Keratinocyte (primary cell): Measurements from ENCODE around the gene BLNK. TPM values are rescaled to one million over a fixed set of nuclear protein-coding genes. Genes with fewer than 3 reads are reported as not detected.

ENCODE experiments used
- DNase-seq: peaks from one replicate; pipeline ENCODE4 v3.0.0-alpha.2; 2011; ENCODE audit warnings: low read depth, missing footprints, low spot score
- FAIRE-seq: peaks from 2 replicates; lab custom pipeline; 2011; peaks lifted over from hg19 to GRCh38; lab: Jason Lieb, UNC
- H2AFZ ChIP-seq: 2 replicates; pipeline ENCODE4 v1.6.0; 2012; ENCODE audit warnings: low read length, control low read depth, inconsistent platforms; ENCODE audit not compliant: control insufficient read depth
- H3K27ac ChIP-seq: 2 replicates; pipeline ENCODE4 v1.5.1; 2011; ENCODE audit warnings: low read length; ENCODE audit not compliant: control insufficient read depth, insufficient read depth
- H3K27me3 ChIP-seq: 3 replicates; pipeline ENCODE4 v1.6.0; 2011; ENCODE audit warnings: low read length; ENCODE audit not compliant: control insufficient read depth, insufficient read depth; ENCODE audit errors: extremely low read depth
- H3K36me3 ChIP-seq, 2 experiments: 2 replicates in 1 of 2; 3 replicates in 1 of 2; pipeline ENCODE4 v1.5.1; 2011; ENCODE audit warnings: low read length in 2 of 2, mild to moderate bottlenecking in 1 of 2; ENCODE audit not compliant: control insufficient read depth in 2 of 2, insufficient read depth in 2 of 2; ENCODE audit errors: extremely low read depth in 1 of 2
- H3K4me1 ChIP-seq: 3 replicates; pipeline ENCODE4 v1.5.1; 2011; ENCODE audit warnings: low read length; ENCODE audit not compliant: control insufficient read depth, insufficient read depth; ENCODE audit errors: extremely low read depth
- H3K4me2 ChIP-seq: 3 replicates; pipeline ENCODE4 v1.6.0; 2011; ENCODE audit warnings: low read depth, low read length; ENCODE audit not compliant: control insufficient read depth, insufficient read depth; ENCODE audit errors: extremely low read depth
- H3K4me3 ChIP-seq, 3 experiments: fragments of 200-600 bp in 1 of 3; sonication (generic) in 1 of 3; 2 replicates in 2 of 3; 3 replicates in 1 of 3; pipeline ENCODE4 v1.5.1; 2011 to 2016; ENCODE audit warnings: low read length in 3 of 3, mild to moderate bottlenecking in 3 of 3, control low read depth in 2 of 3, inconsistent platforms in 1 of 3, low read depth in 1 of 3, mixed read lengths in 1 of 3, mixed run types in 1 of 3, moderate library complexity in 1 of 3; ENCODE audit not compliant: control insufficient read depth in 2 of 3, insufficient read depth in 2 of 3; ENCODE audit errors: extremely low read depth in 1 of 3
- H3K79me2 ChIP-seq: 2 replicates; pipeline ENCODE4 v1.6.0; 2012; ENCODE audit warnings: low read length; ENCODE audit not compliant: control insufficient read depth, insufficient read depth
- H3K9ac ChIP-seq: 3 replicates; pipeline ENCODE4 v1.6.0; 2011; ENCODE audit warnings: low read length; ENCODE audit not compliant: control insufficient read depth, insufficient read depth; ENCODE audit errors: extremely low read depth
- H3K9me1 ChIP-seq: 3 replicates; pipeline ENCODE4 v1.6.0; 2011; ENCODE audit warnings: low read length; ENCODE audit not compliant: control insufficient read depth, insufficient read depth; ENCODE audit errors: extremely low read depth
- H3K9me3 ChIP-seq: 2 replicates; pipeline ENCODE4 v1.5.1; 2012; ENCODE audit warnings: low read depth, low read length; ENCODE audit not compliant: control insufficient read depth
- H4K20me1 ChIP-seq: 3 replicates; pipeline ENCODE4 v1.6.0; 2011; ENCODE audit warnings: low read length; ENCODE audit not compliant: control insufficient read depth, insufficient read depth; ENCODE audit errors: extremely low read depth
- EZH2 ChIP-seq: IDR thresholded peaks from one replicate; pipeline ENCODE4 v1.6.1; 2012; ENCODE audit warnings: inconsistent platforms, mild to moderate bottlenecking, low read length, moderate library complexity
- dilution Hi-C: fragments of 300-500 bp; cut with MboI; formaldehyde crosslinking; loops from one replicate; pipeline ENCODE4 v1.7.0; 2020; ENCODE audit warnings: low sequenced_read_pairs; ENCODE audit not compliant: extremely low pct_ligation_motif_present
- polyA plus RNA-seq, 5 experiments: library from polyadenylated mRNA; depleted of rRNA in 3 of 5; stranded (reverse) in 3 of 5; stranded (forward) in 1 of 5; unstranded in 1 of 5; fragments of >200 nt; gene quantifications; 1 replicate in 1 of 5; 2 replicates in 3 of 5; 3 replicates in 1 of 5; pipeline versions ENCODE4 v1.2.1 to v1.2.3, GENCODE V29; 2011 to 2012; ENCODE audit warnings: missing spikeins in 2 of 5, low read depth in 1 of 5, low replicate concordance in 1 of 5
- TF ChIP-seq, protein P1 (sequence below), 3 experiments: IDR thresholded peaks in 1 of 3; conservative IDR thresholded peaks in 1 of 3; optimal IDR thresholded peaks in 1 of 3; 2 replicates in 2 of 3; 3 replicates in 1 of 3; pipeline versions ENCODE3 to v1.5.1; 2011; ENCODE audit warnings: low read length in 3 of 3, mild to moderate bottlenecking in 3 of 3, moderate library complexity in 2 of 3, control low read depth in 1 of 3, inconsistent platforms in 1 of 3; ENCODE audit not compliant: insufficient read depth in 2 of 3; ENCODE audit errors: extremely low read depth in 1 of 3

BLNK gene
- polyA plus RNA-seq, 1 donor (not counting 4 experiments of a cell fraction or from before 2014, with no cell fraction given): 2.2 TPM

DNA sequence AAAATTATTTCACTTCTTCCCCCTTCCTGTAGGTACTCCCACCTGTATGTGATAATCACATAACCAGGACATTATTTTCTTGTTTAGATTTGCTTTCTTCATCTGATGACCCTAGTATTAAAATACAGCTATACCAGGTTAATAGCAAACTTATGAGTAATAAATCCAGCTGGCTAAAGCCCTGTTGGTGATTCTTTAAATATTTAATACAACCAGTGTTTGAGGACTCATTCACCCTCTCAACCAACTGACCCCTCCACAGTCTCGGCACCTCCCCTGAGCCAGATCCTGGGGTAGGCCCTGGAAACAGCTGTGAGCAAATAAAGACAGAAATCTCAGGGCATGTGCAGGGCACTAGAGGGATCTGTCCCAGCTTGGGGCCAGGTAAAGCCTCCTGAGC, 58.5 kb downstream of the BLNK start:
- H3K4me1 ChIP-seq: no peaks in the 10 kb centered on the region
- H2AFZ ChIP-seq: no peak overlapping the region
- H4K20me1 ChIP-seq: no peaks in the 10 kb centered on the region
- no peaks in the 10 kb centered on the region for H3K9me1 ChIP-seq
- TF ChIP-seq EZH2: no peak
- TF ChIP-seq, protein P1, sequence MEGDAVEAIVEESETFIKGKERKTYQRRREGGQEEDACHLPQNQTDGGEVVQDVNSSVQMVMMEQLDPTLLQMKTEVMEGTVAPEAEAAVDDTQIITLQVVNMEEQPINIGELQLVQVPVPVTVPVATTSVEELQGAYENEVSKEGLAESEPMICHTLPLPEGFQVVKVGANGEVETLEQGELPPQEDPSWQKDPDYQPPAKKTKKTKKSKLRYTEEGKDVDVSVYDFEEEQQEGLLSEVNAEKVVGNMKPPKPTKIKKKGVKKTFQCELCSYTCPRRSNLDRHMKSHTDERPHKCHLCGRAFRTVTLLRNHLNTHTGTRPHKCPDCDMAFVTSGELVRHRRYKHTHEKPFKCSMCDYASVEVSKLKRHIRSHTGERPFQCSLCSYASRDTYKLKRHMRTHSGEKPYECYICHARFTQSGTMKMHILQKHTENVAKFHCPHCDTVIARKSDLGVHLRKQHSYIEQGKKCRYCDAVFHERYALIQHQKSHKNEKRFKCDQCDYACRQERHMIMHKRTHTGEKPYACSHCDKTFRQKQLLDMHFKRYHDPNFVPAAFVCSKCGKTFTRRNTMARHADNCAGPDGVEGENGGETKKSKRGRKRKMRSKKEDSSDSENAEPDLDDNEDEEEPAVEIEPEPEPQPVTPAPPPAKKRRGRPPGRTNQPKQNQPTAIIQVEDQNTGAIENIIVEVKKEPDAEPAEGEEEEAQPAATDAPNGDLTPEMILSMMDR (optimal IDR thresholded peaks at IDR 0.05 in 1 of 3, IDR thresholded peaks at IDR 0.05 in 1 of 3, conservative IDR thresholded peaks at IDR 0.05 in 1 of 3; ENCODE audit: extremely low read depth in 1 of 3, insufficient read depth in 2 of 3, low read length in 3 of 3): no peak
- H3K4me3 ChIP-seq: no peak overlapping the region
- dilution Hi-C loops: no loop called here
- DNase-seq: no peak
- no peak overlapping the region for H3K4me2 ChIP-seq
- no peaks in the 10 kb centered on the region for H3K79me2 ChIP-seq
- no peaks in the 10 kb centered on the region for H3K9me3 ChIP-seq
- no peaks in the 10 kb centered on the region for H3K36me3 ChIP-seq
- no peak overlapping the region for H3K9ac ChIP-seq
- no peaks in the 10 kb centered on the region for H3K27me3 ChIP-seq
- FAIRE-seq: no peak
- no peak overlapping the region for H3K27ac ChIP-seq

DNA sequence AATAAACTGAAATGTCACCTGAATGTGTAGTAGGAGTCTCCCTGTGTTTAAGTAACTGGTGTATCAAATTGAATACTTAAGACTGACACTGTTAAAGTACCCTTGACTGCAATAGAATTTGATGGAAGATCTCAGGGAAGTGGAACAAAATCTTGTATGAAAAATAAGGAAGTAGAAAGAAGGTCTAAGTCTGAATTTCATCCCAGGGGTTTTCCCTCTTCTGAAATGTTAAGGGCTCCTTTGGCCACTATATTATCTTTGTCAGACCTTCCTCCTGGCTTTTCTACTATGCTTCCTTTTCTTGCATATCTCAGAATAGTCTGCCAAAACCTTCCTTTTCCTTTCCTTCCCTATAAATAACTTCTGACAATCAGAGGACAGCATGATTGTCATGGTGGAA, 59.6 kb downstream of the BLNK start:
- Histone ChIP-seq H3K4me3 (no peak overlapping the region), H2AFZ (no peak overlapping the region), H3K27me3 (no peaks in the 10 kb centered on the region), H4K20me1 (no peaks in the 10 kb centered on the region), H3K4me2 (no peak overlapping the region), H3K79me2 (no peaks in the 10 kb centered on the region), H3K9ac (no peak overlapping the region), H3K9me1 (no peaks in the 10 kb centered on the region), H3K4me1 (no peaks in the 10 kb centered on the region), H3K27ac (no peak overlapping the region), H3K36me3 (no peaks in the 10 kb centered on the region), H3K9me3 (no peaks in the 10 kb centered on the region)
- dilution Hi-C loops: no loop called here
- no peak for DNase-seq
- TF ChIP-seq EZH2: no peak
- TF ChIP-seq, protein P1 (optimal IDR thresholded peaks at IDR 0.05 in 1 of 3, IDR thresholded peaks at IDR 0.05 in 1 of 3, conservative IDR thresholded peaks at IDR 0.05 in 1 of 3; ENCODE audit: extremely low read depth in 1 of 3, insufficient read depth in 2 of 3, low read length in 3 of 3): no peak
- no peak for FAIRE-seq
